ENCODE data around the gene WFIKKN1.
A peak's percentile ranks its signal among the peaks of the same experiment; 100 is the strongest.
"Not testable (repeated sequence)": the region's sequence is repeated elsewhere in the genome, so short reads cannot be mapped to it uniquely, and the experiment has no call there.

Gene WFIKKN1

DNA sequence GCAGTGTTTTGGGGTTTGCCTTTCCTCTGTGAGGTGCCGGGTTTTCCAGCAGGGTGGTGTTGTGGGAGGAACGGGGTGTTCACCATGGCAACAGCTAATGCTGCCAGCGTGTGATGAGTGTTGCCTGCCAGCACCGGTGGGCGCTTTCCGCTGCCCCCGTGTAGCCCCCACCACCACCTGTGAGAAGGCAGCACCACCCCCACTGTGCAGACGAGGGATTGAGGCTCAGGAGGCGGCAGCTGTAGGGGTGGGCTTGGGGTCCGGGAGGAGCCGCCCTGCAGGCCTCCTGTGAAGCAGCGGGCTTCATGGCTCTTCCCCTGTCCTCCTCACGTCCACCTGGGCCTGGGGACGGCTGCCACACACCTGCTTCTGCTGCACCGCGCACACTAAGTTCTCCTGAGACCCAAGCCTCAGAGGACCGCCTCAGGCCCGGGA lies 35.7 kb upstream of the WFIKKN1 start:
- DNase-seq (ENCODE audit: low read depth, low spot score): no peak

DNA sequence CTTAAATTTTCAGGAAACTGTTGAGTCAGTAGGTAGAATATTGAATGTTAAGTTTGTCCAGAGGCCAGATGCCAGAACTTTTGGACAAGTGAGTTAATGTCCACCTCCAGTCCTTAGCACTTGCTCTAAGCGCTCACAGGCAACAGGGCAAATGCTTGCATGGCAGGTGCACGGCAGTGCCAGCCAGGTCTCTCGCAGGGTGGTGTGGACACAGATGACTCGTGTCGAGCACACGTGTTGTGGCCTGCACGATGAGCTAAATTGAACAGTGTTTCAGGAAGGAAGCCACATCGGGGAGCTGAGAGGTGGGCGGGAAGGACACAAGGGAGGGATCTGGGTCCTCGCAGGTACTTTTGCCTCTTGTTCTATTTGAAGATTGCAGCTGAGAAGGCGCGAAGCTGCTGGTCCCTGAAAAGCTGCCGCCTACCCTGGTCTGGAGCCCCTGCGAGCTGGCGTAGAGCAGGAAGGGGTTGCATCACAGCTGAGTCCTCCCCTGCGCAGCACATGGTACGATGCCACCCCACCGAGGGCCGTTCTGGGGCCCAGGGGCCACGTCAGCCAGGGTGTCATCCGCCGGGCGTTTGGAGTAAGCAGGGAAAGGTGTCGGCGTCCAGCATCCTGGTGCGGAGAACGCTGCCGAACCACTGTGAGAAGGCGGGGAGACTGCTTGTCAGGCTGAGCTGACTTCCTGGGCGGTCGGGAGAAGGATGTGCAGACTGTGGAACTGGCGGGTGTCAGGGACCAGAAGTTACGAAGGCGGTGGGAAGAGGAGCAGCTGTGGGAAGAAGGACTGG lies 34.6 kb upstream of the WFIKKN1 start:
- DNase-seq (ENCODE audit: low read depth, low spot score): no peak

DNA sequence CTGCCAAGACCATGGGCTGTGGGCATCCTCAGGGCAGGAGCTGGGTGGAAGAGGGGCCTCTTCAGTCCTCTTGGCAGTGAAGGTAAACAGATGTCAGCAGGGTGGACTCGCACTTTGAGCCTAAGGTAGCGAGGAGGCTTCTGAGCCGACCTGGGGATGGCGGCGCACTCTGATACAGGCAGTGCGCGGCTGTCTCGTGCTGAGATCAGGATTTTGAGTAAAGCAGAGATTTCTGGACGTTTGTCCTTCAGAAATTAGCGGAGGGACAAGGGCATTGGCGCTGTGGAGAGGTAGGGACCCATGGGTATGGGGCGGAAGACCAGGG lies 34.1 kb upstream of the WFIKKN1 start:
- DNase-seq (ENCODE audit: low read depth, low spot score): no peak

DNA sequence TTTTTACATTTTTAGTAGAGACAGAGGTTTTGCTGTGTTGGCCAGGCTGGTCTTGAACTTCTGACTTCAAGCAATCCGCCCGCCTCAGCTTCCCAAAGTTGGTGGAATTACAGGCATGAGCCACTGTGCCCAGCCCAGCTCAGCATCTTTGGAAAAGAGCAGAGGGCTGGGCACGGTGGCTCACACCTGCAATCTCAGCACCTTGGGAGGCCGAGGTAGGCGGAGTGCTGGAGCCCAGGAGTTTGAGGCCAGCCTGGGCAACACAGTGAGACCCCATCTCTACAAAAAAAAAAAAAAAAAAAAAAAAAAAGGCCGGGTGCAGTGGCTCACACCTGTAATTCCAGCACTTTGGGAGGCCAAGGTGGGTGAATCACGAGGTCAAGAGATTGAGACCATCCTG lies 33.1 kb upstream of the WFIKKN1 start:
- DNase-seq (ENCODE audit: low read depth, low spot score): not testable (repeated sequence)

DNA sequence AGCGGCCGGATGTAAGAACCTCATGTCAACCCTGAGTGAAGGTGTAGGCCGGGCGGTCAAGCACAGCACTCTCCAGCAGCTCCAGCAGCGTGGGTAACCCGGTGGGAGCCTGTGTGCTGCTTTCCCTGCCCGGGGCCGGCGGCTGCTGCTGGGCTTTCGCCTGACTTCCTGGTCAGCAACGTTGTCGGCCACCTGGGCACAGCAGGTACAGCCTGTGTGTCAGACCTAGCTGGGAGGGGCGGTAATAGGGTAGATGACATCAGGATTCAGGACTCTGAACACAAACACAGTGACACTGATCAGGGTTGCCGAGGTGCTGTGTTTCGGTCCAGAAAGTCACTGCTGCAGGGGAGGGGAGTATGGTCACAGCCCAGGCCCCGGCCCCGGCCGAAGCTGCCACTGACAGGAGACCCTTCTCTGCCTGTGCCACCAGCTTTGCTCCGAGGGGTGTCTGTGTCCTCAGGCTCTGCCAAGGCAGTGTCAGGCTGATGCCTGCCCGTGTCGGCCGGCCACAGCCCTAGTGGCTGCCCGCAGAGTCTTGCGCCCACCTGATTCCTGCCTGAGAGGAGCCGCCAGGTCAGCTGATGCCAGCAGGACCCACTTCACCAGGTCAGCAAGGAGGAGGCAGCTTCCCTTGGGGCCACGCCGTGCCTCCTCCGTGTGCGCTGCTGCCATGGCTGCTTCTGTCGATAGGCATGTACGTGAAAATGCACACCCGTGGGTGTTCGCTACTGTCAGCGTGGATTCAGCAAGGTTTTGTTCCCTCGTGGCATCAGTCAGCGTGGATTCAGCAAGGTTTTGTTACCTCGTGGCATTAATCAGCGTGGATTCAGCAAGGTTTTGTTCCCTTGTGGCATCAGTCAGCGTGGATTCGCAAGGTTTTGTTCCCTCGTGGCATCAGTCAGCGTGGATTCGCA lies 31.7 kb upstream of the WFIKKN1 start:
- DNase-seq (ENCODE audit: low read depth, low spot score): no peak

DNA sequence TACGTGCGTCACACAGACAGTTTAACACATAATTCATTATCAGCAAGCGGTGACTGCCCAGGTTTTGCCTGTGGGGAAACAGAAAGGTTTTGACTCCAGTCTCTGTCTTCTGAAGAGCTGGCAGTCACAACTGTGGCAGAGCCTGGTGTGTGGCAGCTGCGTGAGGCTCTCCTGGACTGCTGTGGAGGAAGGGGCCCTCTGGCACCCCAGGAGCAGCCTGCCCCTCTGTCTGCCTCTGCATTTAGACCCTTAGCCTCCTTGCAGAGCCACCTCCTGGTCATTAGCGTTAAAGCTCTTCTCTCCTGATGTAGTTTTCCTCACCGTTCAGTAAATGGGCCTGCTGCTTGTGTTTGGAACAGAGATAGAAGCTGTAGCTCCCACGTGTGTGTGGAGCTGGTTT lies 30.0 kb upstream of the WFIKKN1 start:
- no peak for DNase-seq (ENCODE audit: low read depth, low spot score)

DNA sequence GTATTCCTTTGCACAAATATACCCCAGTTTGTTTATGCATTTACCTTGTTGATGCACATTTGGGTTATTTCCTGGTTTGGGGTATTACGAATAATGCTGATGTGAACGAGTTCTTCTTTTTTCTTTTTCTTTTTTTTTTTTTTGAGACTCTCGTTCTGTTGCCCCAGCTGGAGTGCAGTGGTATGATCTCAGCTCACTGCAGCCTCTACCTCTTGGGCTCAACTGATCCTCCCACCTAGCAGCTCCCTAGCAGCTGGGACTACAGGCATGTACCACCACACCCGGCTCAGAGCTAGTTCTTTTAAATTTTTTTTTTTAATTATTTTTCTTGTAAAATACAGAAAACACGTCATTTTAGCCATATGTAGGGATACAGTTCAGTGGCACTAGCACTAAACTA lies 26.9 kb upstream of the WFIKKN1 start:
- no peak for DNase-seq (ENCODE audit: low read depth, low spot score)

DNA sequence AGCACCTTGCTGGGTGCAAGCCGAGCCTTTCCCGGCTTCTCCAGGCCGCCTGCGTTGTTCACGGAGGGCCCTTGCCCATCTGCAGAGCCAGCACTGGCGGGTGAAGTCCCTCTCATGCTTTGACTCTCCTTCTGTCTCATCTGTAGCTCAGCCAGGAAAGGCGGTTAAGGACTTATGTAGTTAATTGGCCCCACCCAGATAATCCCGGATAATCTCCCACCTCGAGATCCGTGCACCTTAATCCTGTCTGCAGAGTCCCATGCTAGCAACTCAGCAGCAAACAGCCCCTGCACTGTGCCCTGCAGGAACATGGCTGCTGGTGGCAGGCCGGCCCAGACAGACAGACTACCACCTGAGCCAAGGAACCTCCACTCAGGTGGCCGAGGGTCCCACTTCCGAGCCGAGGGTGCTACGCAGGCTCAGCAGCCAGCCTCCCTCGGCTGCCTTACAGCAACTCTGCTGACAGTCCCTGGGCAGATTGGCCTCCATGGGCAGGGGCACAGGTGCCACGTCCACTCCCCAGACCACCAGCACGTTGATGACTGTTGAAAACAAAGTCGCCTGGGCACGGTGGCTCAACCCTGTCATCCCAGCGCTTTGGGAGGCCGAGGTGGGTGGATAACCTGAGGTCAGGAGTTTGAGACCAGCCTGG lies 24.0 kb upstream of the WFIKKN1 start:
- DNase-seq (ENCODE audit: low read depth, low spot score): no peak

DNA sequence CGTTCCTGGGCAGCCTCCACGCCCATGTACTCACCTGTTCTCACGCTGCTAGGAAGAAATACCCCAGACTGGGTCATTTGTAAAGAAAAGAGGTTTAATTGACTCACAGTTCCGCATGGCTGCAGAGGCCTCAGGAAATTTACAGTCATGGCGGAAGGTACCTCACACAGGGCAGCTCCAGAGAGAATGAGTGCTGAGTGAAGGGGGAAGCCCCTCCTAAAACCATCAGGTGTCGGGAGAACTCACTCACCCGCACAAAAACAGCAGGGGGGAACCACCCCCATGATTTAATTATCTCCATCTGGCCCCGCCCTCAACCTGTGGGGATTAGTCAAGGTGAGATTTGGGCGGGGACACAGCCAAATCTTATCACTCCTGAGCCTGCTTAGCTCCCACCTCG lies 22.8 kb upstream of the WFIKKN1 start:
- no peak for DNase-seq (ENCODE audit: low read depth, low spot score)

DNA sequence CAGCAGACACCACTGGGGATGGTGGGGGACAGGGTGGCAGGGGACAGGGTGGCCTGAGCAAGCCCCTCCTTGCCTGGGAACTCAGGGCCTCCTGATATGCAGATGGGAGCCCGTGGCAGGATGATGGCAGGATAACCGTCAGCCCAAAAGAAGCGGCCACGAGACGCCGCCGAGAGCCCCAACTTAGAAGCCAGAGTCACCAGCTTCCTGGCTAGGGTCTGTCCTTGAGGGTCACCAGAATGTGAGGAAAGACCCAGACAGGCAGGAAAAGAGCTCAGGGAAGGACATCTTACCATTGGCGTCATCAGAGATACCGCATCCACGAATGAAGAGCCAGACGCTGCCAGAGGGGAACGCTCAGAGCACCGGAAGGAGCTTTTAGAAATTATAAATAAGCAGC lies 21.5 kb upstream of the WFIKKN1 start:
- DNase-seq (ENCODE audit: low read depth, low spot score): no peak

DNA sequence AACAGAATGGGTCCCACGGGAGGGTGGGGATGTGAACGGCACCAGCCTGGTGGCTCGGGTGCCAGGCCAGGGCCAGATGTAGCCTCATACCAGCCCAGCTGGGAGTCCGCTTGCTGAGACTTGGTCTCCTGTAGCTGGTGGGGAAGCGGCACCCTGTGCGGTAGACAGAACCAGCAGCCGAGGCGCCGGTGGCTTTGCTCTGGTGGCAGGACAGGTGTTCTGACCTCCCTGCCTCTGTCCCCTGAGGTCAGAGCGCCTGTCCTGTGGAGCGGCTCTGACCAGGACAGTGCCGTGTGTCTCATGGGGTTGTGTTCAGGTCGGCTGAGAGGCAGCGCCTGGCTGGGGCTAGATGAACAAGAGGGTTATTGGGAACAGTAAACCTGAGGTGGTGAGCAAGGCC lies 20.8 kb upstream of the WFIKKN1 start:
- no peak for DNase-seq (ENCODE audit: low read depth, low spot score)

DNA sequence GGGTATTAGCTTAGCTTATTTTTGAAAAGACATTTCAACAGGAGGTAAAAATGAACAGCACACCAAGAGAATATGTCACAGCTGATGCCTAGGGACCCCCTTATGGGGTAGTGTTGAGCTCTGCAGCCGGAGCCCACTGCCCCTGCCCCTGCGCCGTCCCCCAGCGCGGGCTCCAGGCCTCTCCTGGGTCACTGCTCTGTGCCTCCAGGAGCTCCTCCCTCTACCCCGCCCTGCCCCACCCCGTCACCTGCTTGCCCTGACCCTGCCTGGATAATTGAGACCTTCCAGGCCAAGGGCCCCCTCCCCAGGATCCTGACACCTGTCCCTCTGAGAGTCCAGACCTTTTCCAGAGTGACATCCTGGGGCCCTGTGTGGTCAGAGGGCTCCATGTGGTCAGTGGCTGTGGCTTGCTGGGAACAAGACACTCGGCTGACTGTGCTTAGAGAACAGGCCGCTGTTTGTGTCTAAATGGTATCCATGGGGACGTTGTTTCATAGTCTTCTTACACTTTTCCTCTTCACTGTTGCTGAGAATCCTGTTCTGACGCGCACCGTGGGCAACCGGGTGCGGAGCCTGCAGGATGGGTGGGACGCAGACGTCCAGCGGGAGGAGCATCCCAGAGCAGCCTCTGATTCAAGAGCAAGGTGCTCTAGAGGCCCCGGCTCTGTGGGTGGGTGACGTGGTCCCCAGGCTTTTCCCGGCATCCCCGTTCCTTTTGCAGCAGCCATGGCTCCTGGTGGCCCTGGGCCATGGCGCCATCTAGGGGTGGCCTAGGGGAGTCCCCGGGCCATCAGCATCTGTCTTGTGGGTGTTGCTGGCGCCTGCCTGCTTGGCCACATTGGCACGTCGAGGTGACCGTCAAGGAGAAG lies 20.0 kb upstream of the WFIKKN1 start:
- peak; percentile 26 for DNase-seq (ENCODE audit: low read depth, low spot score)

DNA sequence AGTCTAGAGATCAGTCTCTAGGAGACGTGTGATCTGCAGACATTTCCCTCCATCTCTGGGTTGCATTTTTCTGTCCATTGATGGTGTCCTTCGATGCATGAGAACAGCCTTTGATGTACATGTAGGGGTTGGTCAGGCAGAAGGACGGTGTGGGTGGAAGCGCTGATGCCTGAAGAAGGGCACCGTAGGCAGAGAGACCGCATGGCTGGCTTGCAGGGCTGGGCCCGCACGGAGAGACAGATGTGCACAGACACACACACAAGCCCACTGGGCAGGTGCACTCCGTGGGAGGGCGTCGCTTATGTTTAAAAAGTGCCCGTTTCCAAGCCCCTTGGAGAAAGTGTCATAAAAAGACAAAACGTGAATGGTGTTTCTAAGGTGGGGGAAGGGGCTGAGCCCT lies 15.7 kb upstream of the WFIKKN1 start:
- DNase-seq (ENCODE audit: low read depth, low spot score): no peak

DNA sequence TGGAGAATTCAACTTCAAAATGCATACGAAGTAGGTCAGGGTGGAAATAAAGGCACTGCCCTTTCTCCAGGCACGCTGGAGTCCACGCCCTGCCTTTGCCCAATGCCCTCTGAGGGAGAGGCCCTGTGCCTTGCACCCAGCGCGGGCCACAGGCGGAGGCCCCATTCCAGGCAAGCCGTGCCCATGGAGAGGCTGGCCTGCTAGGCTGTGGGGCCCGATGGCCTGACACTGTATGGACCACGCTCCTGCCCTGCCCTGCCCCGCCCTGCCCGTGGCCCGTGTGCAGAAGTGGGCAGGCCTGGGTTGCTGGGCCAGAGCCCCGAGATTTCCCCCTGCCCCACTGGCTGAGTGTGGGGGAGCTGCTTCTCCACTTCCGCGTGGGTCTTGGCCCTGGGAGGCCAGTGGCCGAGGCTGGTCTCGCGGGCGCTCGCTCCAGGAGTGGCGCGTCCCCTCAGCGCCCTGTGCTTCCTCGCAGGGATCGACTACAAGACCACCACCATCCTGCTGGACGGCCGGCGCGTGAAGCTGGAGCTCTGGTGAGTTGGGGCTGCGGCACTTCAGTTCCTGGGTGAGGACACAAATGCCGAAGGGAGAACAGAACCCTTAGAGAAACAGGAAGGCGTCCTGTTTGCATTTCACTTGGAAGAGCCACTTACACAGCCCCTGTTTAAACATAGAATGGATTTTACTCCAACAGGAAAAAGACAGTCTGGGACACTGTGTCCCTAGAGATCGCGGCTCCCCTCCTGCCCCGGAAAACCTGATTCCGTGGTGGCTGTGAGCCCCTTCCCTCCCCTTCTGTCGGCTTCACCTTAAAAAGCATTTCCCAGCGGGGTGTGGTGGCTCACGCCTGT lies 13.8 kb upstream of the WFIKKN1 start:
- no peak for DNase-seq (ENCODE audit: low read depth, low spot score)

DNA sequence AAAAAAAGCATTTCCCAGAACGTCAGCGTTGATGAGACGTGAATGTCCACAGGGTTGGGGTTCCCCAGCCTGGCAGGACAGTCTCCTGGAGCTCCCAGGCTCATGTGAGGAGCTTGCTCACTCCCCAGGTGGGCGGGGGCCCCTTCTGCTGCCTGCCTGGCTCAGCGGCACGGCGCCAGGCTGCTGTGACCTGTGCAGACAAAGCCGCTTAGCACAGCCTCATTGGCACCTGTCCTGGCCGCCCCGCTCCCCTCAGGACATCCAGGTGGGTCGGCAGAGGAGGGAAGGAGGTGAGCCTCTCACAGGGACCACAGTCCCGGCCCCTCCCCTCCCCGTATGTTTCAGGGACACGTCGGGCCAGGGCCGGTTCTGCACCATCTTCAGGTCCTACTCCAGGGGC lies 12.9 kb upstream of the WFIKKN1 start:
- no peak for DNase-seq (ENCODE audit: low read depth, low spot score)

DNA sequence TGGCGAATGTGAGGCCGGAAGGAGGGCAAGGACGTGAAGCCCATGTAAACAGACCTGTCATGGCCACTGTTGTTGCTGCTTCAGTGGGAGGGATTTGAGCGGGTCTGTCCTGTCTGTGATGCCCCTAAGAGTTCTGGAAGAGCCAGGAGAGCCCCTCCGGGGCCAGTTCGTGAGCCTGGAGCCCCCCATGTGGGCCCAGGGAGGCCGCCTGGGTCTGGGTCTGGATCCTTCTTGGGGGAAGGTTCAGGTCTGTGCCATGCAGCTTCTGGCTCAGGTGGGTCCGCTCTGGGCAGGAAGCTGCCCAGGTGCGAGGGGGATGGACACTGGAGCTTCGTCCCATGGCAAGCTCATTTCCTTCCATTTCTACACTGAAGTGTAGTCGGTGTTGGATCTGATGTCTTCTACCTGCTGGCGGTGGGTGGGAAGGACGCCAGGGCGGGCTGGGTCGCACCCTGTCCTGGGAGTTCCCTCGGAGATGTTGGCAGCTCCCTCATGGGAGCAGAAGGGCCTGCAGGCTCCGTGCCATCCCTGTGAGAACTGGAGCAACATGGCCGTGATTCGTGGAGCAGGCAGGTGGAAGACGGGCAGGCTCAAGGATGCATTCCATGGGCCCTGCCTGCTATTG lies 11.2 kb upstream of the WFIKKN1 start:
- no peak for DNase-seq (ENCODE audit: low read depth, low spot score)

DNA sequence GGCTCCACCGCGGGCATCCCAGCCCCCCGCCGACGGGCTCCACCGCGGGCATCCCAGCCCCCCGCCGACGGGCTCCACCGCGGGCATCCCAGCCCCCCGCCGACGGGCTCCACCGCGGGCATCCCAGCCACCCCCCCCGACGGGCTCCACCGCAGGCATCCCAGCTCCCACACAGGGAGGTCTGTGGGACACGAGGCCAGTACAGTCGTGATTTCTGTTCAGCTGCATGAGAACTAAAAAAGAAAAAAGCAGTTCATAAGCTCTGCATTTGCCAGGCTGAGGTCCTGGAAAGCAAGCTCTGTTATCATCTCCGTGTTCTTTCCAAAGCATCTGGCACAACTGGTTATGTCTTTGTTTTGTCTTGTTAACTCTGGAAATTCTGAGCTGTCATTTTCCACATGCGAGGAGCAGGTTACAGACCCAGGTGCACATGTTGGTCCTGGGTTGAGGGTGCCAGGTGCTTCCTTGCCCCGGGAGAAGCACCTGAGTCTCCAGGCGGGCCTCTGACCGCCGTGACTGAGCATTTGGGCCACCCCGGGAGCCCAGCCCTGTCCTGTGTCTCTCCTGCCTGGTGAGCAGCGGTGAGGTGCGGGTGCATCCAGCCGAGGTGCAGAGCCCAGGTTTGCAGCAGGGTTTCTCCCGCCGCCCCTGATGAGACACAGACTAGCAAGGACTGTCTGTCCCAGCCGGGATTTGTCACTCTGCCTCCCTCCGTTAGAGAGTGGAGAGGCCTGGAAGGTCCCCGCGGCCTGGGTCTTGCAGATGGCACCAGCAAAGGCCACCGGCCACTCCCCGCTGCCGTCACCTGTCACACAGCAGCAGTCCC lies 9.9 kb upstream of the WFIKKN1 start:
- DNase-seq (ENCODE audit: low read depth, low spot score): no peak

DNA sequence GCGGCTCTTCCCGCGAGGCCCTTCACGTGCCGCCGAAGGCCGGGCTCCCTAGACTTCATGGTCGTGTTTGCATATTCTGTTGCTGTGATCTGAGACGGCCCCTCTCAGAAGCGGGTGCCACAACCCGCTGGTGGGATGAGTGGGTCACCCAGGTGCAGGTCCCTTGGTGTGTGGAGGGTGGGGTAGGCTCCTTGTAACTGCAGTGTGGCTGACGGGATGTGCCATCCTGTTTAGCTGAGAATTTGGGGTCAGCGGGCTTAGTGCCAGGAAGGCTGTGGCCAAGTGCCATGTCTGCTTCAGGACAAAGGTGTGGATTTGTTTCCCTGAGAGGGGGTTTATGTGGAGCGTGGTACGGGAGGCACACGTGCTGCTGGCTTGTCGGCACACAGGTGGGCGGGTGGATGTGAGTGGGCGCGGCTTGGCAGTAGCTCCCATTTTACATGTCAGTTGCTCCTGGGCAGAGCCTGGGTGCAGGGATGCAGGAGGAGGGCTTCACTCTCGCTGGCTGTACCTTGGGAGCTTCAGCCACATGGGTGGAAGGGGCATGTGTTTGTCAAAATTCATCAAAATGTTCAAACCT lies 9.2 kb upstream of the WFIKKN1 start:
- DNase-seq (ENCODE audit: low read depth, low spot score): no peak

DNA sequence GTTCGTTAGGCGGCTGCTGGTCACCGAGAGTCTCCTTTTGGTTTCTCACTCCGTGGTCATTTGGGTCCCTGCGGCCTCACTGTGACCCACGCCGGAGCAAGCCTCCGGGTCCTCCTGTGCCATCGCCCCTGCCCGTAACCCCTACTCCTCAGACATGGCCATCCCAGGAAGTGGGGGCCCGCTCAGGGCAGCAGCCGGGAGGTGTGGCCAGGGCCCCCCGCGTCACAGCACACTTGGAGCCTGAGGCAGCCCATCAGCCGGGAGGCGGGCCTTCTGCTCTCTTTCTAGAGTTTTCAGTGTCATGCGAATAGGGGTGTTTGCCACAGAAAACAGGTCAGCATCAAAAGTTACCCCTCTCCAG lies 7.9 kb upstream of the WFIKKN1 start:
- no peak for DNase-seq (ENCODE audit: low read depth, low spot score)
